ENCODE data around the gene TIGD6.
"Not testable (repeated sequence)": the region's sequence is repeated elsewhere in the genome, so short reads cannot be mapped to it uniquely, and the experiment has no call there.

TIGD6 gene

DNA sequence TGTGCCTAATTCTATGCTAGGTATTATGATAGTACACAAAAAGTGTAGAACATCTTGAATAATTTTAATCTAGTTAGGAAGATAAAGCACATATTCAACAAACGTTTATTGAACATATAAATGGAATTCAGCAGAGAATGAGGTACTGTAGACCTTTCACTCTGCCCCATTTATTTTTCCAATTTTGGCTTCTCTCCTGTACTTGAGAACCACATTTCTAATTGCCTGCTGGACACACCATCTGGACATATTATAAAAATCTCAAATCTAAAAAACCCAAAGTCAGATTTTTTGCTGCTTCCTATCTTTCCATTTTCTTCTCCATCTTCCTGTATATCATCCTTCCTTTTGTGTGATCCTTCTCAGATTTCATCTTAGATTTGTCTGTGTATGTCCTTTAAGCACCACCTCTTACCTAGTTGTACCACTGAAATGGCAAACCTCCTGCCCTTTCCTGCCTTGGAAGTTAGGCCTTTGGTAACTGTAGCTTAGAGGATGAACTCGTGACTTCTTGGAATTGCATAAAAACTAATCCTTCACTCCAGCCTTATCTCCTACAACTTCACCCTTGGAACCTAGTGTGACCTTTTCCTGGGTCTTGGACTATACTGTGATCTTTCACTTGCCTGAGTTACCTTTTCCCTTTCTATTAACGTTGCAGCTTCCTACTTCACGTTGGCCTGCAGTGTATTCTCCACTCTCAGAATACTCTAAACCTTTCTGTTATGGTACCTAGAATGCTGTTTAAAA is 31.1 kb downstream of the TIGD6 start:
- no peak for DNase-seq

GRCh38 chr5:149966946-149967345 is 33.5 kb downstream of the TIGD6 start:
- no peak for DNase-seq

- DNase-seq, result no peak
Measured at GRCh38 chr5:149963729-149964128, 36.7 kb downstream of the TIGD6 start.

DNA sequence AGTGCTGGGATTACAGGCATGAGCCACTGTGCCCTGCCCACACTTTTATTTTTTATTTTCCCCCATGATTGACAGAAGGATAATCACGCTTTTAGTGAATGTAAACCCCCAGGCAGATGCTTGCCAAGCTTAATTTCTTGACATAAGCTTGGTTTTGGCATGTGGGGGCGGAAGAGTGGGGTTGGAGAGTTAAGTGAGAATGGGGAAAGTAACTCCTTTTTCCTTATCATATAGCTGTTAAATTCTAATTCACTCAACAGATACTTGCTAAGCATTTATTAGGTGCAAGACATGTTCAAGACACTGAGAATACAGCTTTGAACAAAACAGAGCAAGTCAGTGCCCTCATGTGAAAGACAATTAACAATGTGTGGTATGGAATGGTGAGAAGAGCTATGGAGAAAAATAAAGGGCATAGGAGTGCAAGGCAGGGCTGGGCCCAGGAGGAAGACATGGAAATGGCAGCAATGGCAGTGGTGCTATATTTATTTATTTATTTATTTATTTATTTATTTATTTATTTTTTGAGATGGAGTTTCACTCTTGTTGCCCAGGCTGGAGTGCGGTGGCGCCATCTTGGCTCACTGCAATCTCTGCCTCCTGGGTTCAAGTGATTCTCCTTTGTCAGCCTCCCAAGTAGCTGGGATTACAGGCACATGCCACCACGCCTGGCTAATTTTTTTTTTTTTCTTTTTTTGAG is 37.7 kb downstream of the TIGD6 start:
- no peak for DNase-seq

DNA sequence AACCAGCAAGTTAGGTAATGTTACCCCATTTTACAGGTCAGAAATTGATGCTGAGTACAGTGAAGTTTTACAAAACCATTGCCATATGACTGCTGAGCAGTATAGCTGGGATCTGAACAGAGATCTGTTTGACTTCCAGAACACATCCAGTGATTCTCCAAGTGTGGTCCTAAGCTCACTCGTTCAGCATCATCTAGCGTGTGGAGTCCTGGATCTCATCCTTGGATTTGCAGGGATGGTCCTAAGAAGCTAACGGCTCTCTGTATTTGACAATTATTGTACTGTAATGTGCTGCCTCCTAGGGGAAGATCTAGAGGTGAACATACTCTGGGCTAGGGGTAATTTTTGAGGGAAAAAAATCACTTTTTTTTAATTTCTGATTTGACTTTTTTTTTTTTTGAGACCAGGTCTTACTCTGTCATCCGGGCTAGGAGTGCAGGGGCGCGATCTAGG is 38.5 kb downstream of the TIGD6 start:
- DNase-seq, result peak; percentile 26

DNA sequence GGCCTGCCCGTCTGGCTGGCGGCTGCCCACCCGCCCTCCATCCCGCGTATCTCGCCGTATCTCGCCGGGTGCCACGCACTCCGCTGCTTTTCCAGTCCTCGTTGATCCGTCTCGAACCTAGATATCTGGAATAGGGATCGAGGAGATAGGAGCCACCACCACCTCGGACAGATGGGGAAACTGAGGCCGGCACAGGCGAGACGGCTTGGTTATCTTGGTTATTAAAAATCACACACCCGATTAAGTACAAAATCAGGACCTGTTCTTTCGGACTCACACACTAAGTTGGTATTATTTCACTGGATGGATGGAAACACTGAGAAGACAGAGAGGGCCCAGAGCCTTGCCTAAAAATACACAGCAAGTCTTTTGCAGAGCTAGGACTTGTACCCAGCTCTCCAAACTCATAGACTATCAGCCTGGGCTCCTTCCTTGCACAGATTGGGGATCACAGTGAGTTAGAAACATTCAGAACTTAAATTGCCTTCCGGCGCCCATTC is 39.2 kb downstream of the TIGD6 start:
- no peak for DNase-seq

DNA sequence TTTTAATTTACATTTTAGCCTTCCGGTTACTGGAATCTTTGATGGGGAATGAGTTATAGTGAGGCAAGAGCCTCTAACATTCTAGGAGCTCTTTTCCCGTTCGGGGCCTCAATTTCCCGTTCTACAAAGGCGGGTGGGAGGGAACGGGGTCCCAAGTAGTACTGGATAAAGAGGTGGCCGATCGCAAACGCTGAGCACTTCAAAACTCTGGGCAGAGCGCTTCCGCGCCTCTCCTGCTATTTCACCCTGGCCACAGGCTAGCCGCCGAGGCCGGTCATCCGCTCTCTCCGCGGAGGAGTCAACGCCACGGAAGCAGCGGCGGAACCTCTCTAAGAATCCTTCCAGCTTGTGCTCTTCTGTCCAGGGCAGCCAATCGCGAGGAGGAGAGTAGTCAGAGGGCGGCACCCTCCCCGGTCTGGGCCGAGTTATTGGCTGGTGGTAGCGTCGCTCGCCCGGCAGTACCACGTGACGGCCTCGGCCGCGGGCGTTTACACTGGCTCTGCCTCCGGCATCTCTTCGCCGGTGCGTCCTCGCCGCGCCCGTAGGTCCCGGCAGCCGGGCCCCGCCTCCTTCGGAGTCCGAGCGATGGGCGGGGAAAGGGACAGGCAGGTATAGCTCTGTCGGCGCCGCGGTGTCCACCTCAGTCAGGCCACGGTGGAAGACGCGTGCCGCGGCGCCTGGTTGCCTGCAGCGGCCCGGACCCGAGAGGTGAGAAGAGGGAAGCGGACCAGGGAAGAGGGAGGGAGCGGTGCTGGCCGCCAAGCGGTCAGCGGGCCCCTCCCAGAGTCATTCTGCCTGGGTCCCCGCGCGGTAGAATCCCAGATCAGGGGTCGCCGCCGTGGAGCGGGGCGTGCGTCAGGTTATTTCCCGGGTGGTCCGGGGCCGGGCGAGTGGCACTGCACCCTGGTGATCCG is 39.9 kb downstream of the TIGD6 start, which contains the start of gene SLC26A2:
TSS of gene SLC26A2 (plus strand) at position 487 of the 914 bp plus-strand sequence. CDS start 16,895 bp downstream, outside the sequence.
- peak; percentile 72 for DNase-seq

- peak; percentile 26 for DNase-seq
Measured at GRCh38 chr5:149959406-149960236, 40.8 kb downstream of the TIGD6 start.

GRCh38 chr5:149957855-149958254 is 42.6 kb downstream of the TIGD6 start:
- no peak for DNase-seq

GRCh38 chr5:149956685-149957084 is 43.8 kb downstream of the TIGD6 start:
- DNase-seq, result no peak

DNA sequence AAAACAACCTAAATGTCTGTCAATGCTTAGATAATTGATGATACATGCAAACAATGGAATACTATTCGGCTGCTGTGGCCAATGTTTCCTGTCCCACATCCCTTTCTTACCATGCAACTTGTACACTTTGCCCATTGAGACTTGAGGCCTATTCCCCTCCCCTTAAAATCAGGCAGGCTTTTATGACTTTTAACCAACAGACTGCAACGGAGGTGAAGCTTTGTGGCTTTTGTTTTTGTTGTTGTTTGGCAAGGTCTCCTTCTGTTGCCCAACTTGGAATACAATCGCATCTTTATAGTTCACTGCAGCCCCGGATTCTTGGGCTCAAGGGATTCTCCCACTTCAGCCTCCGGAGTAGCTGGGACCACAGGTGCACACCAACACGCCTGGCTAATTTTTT is 45.7 kb downstream of the TIGD6 start:
- DNase-seq, result no peak

DNA sequence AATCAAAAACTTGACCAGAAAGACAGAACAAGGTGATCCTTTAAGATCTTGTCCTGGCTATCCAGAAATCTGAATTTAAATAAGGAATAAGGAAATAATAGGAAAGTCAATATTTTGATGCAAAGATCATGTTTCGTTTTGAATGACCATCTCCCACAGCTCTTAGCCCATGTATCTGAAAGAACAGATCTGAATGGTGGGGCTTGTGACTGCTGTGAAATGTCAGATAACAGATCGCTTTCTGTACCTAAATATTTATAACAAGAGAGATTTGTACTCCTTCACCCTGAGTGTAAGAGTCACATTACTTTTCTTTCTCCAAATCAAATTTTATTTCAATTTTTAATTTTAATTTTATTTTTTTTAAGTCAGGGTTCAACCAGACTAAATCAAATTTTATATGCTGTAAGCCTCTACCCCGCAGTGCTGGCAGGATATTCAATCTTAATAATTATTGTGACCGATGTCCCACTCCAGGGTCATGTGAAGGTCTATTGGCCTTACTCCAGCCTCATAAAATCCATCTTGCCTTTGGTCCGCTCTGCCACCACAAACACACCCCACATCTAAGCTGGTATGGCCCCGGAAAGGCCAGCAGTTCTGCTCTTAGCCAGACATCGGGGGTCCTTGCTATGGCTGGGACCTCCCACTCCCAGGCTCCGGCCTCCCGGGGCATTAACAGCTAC is 46.9 kb downstream of the TIGD6 start:
- DNase-seq, result no peak

DNA sequence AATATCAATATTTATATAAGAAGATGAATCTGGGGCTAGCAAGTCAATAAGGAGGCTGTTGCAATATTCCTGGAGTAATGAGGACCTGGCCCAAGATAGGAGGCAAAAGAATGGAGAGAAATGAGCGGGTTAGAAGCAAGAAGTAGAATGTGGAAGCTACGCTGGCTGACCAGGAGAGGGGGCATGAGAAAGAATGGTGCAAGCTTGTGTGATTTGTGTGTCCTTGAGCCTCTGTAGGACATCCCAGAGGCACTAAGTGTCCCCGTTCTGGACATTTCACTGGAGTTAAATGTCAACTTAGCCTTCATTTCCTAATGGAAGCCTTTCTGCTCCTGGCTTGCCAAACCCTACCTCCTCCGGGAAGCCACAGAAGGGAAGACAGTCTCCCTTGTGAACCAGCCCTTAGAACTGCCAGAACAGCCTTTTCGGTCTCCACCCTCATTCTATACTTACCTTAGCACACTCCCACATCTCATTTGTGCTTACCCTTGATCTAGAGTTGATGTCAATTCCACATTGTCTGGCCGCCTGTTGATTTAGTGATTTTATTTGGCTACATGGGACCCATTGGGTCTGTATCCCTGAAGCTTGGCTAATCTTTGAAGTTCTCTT is 49.2 kb downstream of the TIGD6 start:
- DNase-seq, result no peak

- DNase-seq, result no peak
Measured at GRCh38 chr5:149948993-149949392, 51.5 kb downstream of the TIGD6 start.

DNA sequence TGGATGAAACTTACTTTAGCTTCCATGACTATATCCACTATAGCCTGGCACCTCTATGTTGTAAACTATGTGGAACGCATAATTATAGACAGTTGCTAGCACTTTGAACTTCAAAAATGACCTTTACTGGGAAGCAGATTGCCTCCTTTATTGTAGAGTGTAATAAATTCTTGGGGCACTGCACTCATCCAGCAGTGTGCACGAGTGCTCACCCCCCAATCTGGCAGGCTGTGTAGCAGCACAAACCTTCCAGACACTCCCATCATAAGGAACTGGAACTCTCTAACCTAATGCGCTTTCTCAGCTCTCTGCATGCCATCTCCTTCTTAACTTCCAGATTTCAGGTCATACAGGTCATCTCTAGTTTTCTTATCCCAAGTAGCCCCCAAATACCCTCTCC is 54.3 kb downstream of the TIGD6 start:
- DNase-seq, result no peak

DNA sequence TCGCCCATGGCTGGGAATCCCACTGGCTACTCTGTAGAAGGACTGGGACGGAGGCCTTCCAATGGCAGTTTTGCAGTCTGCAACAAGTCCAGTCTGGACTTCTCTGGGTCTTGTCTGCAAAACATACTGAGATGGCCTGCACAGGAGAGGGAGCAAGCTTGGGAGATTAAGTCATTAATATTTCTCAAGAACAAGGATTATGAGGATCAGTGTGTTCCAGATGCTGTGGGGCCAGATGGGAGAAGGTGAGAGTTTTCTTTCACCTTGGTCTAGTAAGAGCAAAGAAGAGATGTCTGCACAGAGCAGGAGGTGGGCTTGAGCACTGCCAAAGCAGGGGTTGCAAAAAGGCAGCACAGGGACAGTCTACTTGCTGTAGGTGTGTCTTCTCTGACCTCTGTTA is 55.8 kb downstream of the TIGD6 start, which contains the start of gene PDE6A:
TSS of gene PDE6A (minus strand) at position 128 of the 400 bp plus-strand sequence. CDS start at position 8, 120 bp downstream.
- DNase-seq, result no peak

DNA sequence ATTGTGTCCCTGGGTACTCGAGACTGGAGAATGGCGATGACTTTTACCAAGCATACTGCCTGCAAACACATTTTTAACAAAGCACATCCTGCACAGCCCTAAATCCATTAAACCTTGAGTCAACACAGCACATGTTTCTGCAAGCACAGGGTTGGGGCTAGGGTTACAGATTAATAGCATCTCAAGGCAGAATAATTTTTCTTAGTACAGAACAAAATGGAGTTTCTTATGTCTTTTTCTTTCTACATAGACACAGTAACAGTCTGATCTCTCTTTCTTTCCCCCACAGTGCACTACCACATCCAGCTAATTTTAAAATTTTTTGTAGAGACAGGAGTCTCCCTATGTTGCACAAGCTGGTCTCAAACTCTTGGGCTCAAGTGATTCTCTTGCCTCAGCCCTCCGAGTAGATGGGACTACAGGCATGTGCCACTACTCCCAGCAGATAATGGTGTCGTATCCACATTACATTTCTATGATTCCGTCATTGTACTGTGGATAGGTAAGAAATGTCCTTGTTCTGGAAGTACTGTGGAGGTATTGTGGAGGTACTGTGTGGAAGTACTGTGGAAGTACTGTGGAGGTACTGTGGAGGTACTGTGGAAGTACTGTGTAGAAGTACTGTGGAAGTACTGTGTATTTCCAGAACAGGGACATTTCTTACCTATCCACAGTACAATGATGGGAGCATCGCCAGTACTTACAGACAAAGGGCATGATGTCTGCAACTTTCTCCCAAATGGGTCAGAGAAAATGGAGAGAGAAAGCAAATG is 57.1 kb downstream of the TIGD6 start:
- DNase-seq, result not testable (repeated sequence)
